WTC11 (cell line): Measurements from ENCODE around the gene NMUR1. TPM values are rescaled to one million over a fixed set of nuclear protein-coding genes. Genes with fewer than 3 reads are reported as not detected.
A peak's percentile ranks its signal among the peaks of the same experiment; 100 is the strongest.

Experiments used
- ATAC-seq: fragments of 200-7000 bp; cut with Tn5 transposase; 2 replicates; pipeline ENCODE4 v1.10.0; 2021; ENCODE audit warnings: mild to moderate bottlenecking, moderate library complexity
- CTCF ChIA-PET: fragments of 300-600 bp; sonication (Branson Sonifier 250); formaldehyde crosslinking; loops from one replicate; lab custom pipeline; 2021; ENCODE audit warnings: antibody characterized with exemption; lab: Charles Lee
- POLR2A ChIA-PET: fragments of 350-600 bp; sonication (Branson Sonifier 250); formaldehyde crosslinking; loops from one replicate; lab custom pipeline; 2021; ENCODE audit warnings: antibody characterized with exemption; lab: Charles Lee
- DNase-seq: peaks from one replicate; pipeline ENCODE4 v3.0.0; 2021; ENCODE audit warnings: low spot score
- H3K27ac Mint-ChIP-seq: 2 replicates; pipeline ENCODE4 v1.8.0; 2021; ENCODE audit warnings: mixed read lengths
- H3K27me3 Mint-ChIP-seq: 2 replicates; pipeline ENCODE4 v1.8.0; 2021; ENCODE audit warnings: low read depth, mild to moderate bottlenecking, moderate library complexity, mixed read lengths
- H3K36me3 Mint-ChIP-seq: 2 replicates; pipeline ENCODE4 v1.8.0; 2021; ENCODE audit warnings: mixed read lengths
- H3K4me1 Mint-ChIP-seq: 2 replicates; pipeline ENCODE4 v1.8.0; 2022; ENCODE audit warnings: mixed read lengths
- H3K4me3 Mint-ChIP-seq: 2 replicates; pipeline ENCODE4 v1.8.0; 2021; ENCODE audit warnings: mild to moderate bottlenecking, moderate library complexity, mixed read lengths
- H3K9me3 Mint-ChIP-seq: 2 replicates; pipeline ENCODE4 v1.8.0; 2021; ENCODE audit warnings: mixed read lengths
- ARID4B ChIP-seq: sonication (generic); formaldehyde crosslinking; IDR thresholded peaks from 2 replicates; pipeline ENCODE4 v1.8.0; 2023; ENCODE audit warnings: missing genetic modification reagents, mild to moderate bottlenecking, borderline replicate concordance
- EMX1 ChIP-seq: fragments of 250-450 bp; sonication (Bioruptor Pico); IDR thresholded peaks from 2 replicates; pipeline ENCODE4 v1.8.0; 2021; ENCODE audit warnings: mild to moderate bottlenecking
- ESRRA ChIP-seq: sonication (generic); formaldehyde crosslinking; IDR thresholded peaks from 2 replicates; pipeline ENCODE4 v1.8.1; 2022; ENCODE audit warnings: mild to moderate bottlenecking, missing genetic modification reagents, borderline replicate concordance
- SMAD3 ChIP-seq: sonication (generic); formaldehyde crosslinking; IDR thresholded peaks from 2 replicates; pipeline ENCODE4 v1.8.0; 2022; ENCODE audit warnings: missing genetic modification reagents, mild to moderate bottlenecking, borderline replicate concordance
- ZBTB21 ChIP-seq: sonication (generic); formaldehyde crosslinking; IDR thresholded peaks from 2 replicates; pipeline ENCODE4 v1.8.1; 2023; ENCODE audit warnings: mild to moderate bottlenecking, missing genetic modification reagents, borderline replicate concordance
- ZNF232 ChIP-seq: sonication (generic); formaldehyde crosslinking; IDR thresholded peaks from 2 replicates; pipeline ENCODE4 v1.8.0; 2022; ENCODE audit warnings: mild to moderate bottlenecking, missing genetic modification reagents
- total RNA-seq: library from RNA; stranded (reverse); gene quantifications from 3 replicates; pipeline ENCODE4 v1.2.3, GENCODE V29; 2021
- TF ChIP-seq, protein P1 (sequence below): sonication (generic); formaldehyde crosslinking; conservative IDR thresholded peaks from 2 replicates; pipeline ENCODE4 v1.8.1; 2022; ENCODE audit warnings: mild to moderate bottlenecking, missing genetic modification reagents
- TF ChIP-seq, protein P2 (sequence below): fragments of 200-600 bp; IDR thresholded peaks from 2 replicates; pipeline ENCODE4 v1.8.0; 2022; ENCODE audit warnings: antibody characterized with exemption

NMUR1 gene
- total RNA-seq, 1 experiment from 2014 or later = 0.42 TPM

DNA sequence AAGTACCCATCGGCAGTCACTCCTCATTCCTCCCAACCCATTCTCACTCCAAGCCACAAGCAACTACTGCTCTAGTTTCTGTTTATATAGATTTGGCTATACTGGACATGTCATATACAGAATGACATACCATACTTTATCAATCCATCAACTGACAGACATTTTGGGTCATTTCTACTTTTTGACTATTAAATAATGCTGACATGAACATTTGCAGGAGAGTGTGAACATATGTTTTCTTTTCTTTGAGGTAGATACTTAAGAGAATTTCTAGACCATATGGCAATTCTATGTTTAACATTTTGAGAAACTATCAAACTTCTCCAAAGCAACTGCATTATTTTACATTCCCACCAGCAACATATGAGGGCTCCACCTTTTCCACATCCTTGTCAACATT, 32.6 kb downstream of the NMUR1 start (continued):
- no peak for TF ChIP-seq ARID4B (CRISPR knock-in tag)

DNA sequence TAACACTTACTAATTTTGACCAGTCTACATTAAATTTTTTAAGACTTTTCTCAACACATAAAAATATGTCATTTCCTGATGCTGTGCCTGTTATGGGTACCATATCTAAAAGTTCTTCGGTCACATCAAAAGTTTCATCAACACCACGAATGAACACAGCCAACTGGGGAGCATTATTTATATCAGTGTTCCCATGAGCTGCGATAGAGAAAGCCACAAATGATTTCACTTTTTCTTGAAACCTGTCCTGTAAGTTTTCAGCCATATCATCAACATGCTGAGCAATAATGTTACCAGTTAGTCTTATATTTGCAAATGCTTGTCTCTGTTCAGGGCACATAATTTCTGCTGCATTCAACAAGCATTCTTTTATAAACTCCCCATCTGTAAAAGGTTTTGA, 35.6 kb downstream of the NMUR1 start:
- ATAC-seq (no peak), DNase-seq (no peak)
- ChIA-PET POLR2A (no interaction called here), CTCF (no interaction called here)
- peaks cover 2% of the 10 kb centered on the region for H3K9me3 Mint-ChIP-seq
- no peak overlapping the region for H3K4me3 Mint-ChIP-seq
- no peak overlapping the region for H3K27ac Mint-ChIP-seq
- H3K27me3 Mint-ChIP-seq = no peaks in the 10 kb centered on the region
- H3K36me3 Mint-ChIP-seq = peaks cover 3% of the 10 kb centered on the region
- TF ChIP-seq ESRRA = no peak
- TF ChIP-seq, protein P1, sequence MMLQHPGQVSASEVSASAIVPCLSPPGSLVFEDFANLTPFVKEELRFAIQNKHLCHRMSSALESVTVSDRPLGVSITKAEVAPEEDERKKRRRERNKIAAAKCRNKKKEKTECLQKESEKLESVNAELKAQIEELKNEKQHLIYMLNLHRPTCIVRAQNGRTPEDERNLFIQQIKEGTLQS (CRISPR knock-in tag) = no peak
- no peaks in the 10 kb centered on the region for H3K4me1 Mint-ChIP-seq

DNA sequence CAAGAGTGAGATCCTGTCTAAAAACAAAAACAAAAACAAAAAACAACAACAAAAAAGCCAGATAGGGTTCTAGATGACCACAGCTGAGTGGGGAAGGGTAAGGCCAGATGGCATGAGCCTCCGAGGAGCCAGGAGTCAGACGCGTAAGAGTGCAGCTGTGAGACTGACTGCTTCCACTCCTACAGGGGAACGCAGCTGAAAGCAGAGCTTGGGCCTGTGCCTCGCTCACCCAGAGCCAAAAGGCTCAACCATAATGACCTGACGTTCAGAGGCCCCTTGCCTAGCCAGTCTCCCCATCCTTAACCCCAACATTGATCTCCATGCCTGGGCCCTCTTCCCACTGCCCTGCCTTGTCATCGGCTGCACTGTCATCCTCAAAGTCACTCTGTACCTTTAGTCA, 39.4 kb downstream of the NMUR1 start:
- no peak for TF ChIP-seq ZNF232 (CRISPR knock-in tag)
- TF ChIP-seq ZBTB21 = no peak
- Mint-ChIP-seq H3K4me1 (no peaks in the 10 kb centered on the region), H3K36me3 (peaks cover 24% of the 10 kb centered on the region), H3K4me3 (no peak overlapping the region), H3K27ac (no peak overlapping the region), H3K27me3 (no peaks in the 10 kb centered on the region; the same call in 1 of the 2 replicates), H3K9me3 (peaks cover 33% of the 10 kb centered on the region)
- ATAC-seq (no peak), DNase-seq (no peak)
- CTCF ChIA-PET = interaction anchor here (1.0 to 3.8 kb wide), 7 partner anchors 9 to 363 kb away, joined by 3 to 30 read pairs (median 4); partner anchors contain the start of gene NCL
- POLR2A ChIA-PET = interaction anchor here (1.2 kb wide), 1 partner anchor 27 kb away, joined by 5 read pairs; the partner anchor contains the start of gene NCL

DNA sequence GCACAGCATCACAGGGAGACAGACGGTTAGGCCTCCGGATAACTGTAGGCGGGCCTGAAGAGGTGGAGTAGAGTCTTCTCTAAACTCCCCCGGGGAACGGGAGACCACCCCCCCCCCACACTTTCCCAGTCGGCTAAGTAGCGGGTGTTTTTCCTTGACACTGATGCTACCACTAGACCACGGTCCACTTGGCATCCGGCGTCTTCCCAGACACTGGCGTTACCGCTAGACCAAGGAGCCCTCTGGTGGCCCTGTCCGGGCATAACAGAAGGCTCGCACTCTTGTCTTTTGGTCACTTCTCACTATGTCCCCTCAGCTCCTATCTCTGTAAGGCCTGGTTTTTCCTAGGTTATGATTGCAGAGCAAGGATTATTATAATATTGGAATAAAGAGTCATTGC, 40.3 kb downstream of the NMUR1 start:
- Mint-ChIP-seq H3K4me3 (no peak overlapping the region), H3K27me3 (no peaks in the 10 kb centered on the region; the same call in 1 of the 2 replicates), H3K9me3 (peaks cover 37% of the 10 kb centered on the region), H3K4me1 (no peaks in the 10 kb centered on the region)
- ChIA-PET POLR2A (interaction anchor here (1.2 kb wide), 1 partner anchor 26 kb away, joined by 5 read pairs; the partner anchor contains the start of gene NCL), CTCF (interaction anchor here (1.0 to 3.8 kb wide), 8 partner anchors 8 to 362 kb away, joined by 3 to 30 read pairs (median 4); partner anchors contain the start of gene NCL)
- ATAC-seq = no peak
- no peak for TF ChIP-seq EMX1 (CRISPR knock-in tag)
- TF ChIP-seq, protein P2, sequence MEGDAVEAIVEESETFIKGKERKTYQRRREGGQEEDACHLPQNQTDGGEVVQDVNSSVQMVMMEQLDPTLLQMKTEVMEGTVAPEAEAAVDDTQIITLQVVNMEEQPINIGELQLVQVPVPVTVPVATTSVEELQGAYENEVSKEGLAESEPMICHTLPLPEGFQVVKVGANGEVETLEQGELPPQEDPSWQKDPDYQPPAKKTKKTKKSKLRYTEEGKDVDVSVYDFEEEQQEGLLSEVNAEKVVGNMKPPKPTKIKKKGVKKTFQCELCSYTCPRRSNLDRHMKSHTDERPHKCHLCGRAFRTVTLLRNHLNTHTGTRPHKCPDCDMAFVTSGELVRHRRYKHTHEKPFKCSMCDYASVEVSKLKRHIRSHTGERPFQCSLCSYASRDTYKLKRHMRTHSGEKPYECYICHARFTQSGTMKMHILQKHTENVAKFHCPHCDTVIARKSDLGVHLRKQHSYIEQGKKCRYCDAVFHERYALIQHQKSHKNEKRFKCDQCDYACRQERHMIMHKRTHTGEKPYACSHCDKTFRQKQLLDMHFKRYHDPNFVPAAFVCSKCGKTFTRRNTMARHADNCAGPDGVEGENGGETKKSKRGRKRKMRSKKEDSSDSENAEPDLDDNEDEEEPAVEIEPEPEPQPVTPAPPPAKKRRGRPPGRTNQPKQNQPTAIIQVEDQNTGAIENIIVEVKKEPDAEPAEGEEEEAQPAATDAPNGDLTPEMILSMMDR = peak; percentile 51; the same call in 1 of the 2 replicates
- TF ChIP-seq, all 79 proteins: peak for 1
- no peak overlapping the region for H3K27ac Mint-ChIP-seq
- peak; percentile 80 for DNase-seq
- H3K36me3 Mint-ChIP-seq = peaks cover 24% of the 10 kb centered on the region

GRCh38 chr2:231488331-231488730, 41.9 kb downstream of the NMUR1 start:
- Mint-ChIP-seq H3K4me3 (no peak overlapping the region), H3K4me1 (no peaks in the 10 kb centered on the region), H3K36me3 (peaks cover 24% of the 10 kb centered on the region), H3K27ac (no peak overlapping the region), H3K9me3 (peaks cover 37% of the 10 kb centered on the region), H3K27me3 (no peaks in the 10 kb centered on the region; the same call in 1 of the 2 replicates)
- TF ChIP-seq SMAD3 = no peak
- CTCF ChIA-PET = interaction anchor here (1.5 kb wide), 1 partner anchor 53 kb away, joined by 3 read pairs; no protein-coding TSS in a partner anchor
- no peak for DNase-seq
- POLR2A ChIA-PET = interaction anchor here (1.1 kb wide), 1 partner anchor 24 kb away, joined by 4 read pairs; the partner anchor contains the start of gene NCL
- ATAC-seq = no peak
